ENCODE data around the gene ZRANB3.
"Not testable (repeated sequence)": the region's sequence is repeated elsewhere in the genome, so short reads cannot be mapped to it uniquely, and the experiment has no call there.

ZRANB3 gene

GRCh38 chr2:135530313-135531230, at the start of gene ZRANB3:
ZRANB3 (minus strand) TSS chr2:135531218.
- DNase-seq (ENCODE audit: low read depth in 1 of 2, low spot score in 1 of 2) = peak; percentile 78 to 94

GRCh38 chr2:135573620-135574019, 42.6 kb upstream of the ZRANB3 start:
- no peak for DNase-seq (ENCODE audit: low read depth in 1 of 2, low spot score in 1 of 2)

GRCh38 chr2:135570884-135571283, 39.9 kb upstream of the ZRANB3 start:
- DNase-seq (ENCODE audit: low read depth in 1 of 2, low spot score in 1 of 2) = no peak

DNA sequence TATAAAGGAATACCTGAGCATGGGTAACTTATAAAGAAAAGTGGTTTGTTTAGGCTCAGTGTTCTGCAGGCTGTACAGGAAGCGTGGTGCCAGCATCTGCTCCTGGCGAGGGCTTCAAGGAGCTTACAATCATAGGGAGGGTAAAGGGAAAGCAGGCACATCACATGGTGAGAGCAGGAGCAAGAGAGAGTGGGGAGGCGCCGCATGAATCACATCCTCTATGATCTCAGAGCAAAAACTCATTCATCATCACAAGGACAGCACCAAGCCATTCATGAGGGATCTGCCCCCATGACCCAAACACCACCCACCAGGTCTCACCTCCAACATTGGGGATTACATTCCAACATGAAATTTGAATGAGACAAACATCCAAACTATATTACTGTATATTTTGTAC, 32.8 kb upstream of the ZRANB3 start:
- no peak for DNase-seq (ENCODE audit: low read depth in 1 of 2, low spot score in 1 of 2)

DNA sequence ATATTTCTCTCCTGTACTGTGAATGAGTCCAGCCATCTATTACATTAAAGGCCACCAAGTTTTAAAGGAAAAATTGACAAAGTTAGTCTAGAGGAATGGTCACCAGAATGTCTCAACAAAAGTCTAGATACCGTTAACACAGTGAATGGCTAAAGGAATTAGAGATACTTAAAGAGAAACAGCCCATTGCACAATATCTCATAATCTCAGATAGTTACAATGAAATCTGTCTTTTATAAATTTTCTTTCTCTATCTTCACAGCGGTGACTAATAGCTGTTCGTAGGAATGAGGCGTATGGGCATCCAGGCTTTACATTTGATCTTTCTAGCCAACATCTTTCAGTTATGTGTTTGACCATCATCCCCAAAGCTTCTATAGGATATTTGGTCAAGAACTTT, 30.9 kb upstream of the ZRANB3 start:
- no peak for DNase-seq (ENCODE audit: low read depth in 1 of 2, low spot score in 1 of 2)

GRCh38 chr2:135557530-135557929, 26.5 kb upstream of the ZRANB3 start:
- no peak for DNase-seq (ENCODE audit: low read depth in 1 of 2, low spot score in 1 of 2)

- no peak for DNase-seq (ENCODE audit: low read depth in 1 of 2, low spot score in 1 of 2)
These were observed 24.3 kb upstream of the ZRANB3 start for GRCh38 chr2:135555311-135555710.

DNA sequence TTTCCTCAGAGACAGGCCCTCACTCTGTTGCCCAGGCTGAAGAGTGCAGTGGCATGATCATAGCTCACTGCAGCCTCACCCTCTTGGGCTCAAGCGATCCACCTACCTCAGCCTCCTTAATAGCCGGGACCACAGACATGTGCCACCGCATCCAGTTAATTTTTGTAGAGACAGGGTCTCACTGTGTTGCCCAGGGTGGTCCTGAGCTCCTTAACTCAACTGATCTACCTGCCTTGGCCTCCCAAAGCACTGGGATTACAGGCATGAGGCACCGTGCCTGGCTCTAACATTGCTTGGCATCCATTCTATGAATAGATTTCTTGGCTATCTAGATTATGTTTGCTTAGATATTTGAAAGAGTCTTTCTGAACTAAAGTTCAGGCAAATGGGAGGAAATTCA, 21.9 kb upstream of the ZRANB3 start:
- DNase-seq (ENCODE audit: low read depth in 1 of 2, low spot score in 1 of 2) = no peak

DNA sequence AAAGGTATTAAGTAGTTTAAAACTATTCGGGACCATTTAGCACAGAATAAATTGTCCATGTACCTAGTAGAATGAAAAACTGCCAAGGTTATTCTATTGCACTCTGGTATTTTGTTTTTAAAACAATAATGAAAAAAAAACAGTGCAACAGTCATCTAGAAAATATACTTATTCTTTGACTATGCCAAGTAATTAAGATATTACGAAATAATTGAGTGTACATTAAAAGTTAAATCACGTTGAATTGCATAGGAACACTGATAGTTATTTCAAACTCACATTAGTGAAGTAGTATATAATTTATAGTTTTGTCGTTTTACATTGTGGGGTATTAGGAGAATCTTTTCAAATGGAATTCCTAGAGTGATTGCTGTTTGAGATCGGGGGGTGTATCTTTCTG, 20.3 kb upstream of the ZRANB3 start:
- DNase-seq (ENCODE audit: low read depth in 1 of 2, low spot score in 1 of 2) = no peak

DNA sequence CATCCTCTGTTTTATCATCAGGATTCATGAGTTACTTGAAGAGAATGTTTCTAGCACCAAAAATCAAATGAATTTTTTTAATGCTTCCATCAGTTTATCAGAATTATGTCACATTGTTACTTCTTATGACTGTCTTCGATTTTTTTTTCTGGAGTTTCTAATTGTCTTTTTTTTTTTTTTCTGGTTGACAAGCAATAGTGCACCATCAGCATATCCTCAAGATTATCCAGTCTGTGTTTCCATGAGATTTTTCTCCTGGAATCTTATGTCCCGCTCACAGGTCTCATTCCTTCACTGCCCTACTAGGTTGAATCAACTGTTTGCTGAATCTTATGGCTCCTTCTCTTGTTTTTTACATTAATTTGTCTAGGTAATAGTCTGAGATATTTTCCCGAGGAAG, 16.3 kb upstream of the ZRANB3 start:
- no peak for DNase-seq (ENCODE audit: low read depth in 1 of 2, low spot score in 1 of 2)

DNA sequence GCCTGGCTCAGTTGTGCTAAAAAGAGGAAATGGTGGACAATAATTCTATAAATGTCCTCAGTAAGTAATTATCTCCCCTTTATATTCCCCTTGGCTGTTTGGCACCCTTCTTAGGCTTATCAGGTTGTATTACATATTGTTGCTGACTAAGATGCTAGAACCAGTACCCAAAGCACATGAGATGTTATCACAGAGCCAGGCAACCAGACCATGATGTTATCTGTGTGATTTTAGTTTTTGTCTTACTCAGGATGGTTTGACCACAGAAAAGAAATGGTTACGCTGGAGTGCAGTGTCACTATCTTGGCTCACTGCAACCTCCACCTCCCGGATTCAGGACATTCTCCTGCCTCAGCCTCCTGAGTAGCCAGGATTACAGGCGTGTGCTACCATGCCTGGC, 15.4 kb upstream of the ZRANB3 start:
- no peak for DNase-seq (ENCODE audit: low read depth in 1 of 2, low spot score in 1 of 2)

DNA sequence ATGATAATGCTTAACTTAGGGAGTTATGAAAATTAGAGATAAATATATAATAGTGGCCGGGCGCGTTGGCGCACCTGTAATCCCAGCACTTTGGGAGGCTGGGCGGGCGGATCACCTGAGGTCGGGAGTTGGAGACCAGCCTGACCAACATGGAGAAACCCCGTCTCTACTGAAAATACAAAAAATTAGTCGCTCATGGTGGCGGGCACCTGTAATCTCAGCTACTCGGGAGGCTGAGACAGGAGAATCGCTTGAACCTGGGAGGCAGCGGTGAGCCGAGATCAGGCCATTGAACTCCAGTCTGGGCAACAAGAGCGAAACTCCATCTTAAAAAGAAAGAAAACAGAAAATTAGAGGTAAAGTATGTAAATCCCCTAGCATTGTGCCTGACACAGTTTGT, 2.5 kb upstream of the ZRANB3 start:
- not testable (repeated sequence) for DNase-seq (ENCODE audit: low read depth in 1 of 2, low spot score in 1 of 2)

DNA sequence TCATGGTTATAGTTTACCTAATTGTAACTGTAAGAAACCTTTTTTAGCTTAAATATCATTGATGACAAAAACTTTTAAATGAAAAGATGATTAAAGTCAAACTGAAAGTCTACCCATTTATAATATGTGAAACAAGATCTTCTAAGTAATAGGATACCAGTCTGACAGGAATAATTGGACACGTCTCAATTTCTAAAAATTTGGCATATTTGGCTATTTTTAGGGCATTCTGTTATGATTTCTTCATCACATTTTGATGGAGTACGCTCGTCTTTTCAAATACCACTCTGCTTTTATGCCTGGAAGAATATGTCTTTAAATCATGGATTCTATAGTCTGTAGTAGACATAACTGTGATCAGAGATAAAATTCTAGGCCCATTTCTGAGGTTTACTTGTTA, 1.6 kb upstream of the ZRANB3 start:
- DNase-seq (ENCODE audit: low read depth in 1 of 2, low spot score in 1 of 2) = no peak

GRCh38 chr2:135531231-135532197, 496 bp upstream of the ZRANB3 start, which contains the start of gene R3HDM1:
R3HDM1 (plus strand) TSS chr2:135531484; CDS start chr2:135604846, 73,362 bp downstream.
- peak; percentile 77 to 96 for DNase-seq (ENCODE audit: low read depth in 1 of 2, low spot score in 1 of 2)

DNA sequence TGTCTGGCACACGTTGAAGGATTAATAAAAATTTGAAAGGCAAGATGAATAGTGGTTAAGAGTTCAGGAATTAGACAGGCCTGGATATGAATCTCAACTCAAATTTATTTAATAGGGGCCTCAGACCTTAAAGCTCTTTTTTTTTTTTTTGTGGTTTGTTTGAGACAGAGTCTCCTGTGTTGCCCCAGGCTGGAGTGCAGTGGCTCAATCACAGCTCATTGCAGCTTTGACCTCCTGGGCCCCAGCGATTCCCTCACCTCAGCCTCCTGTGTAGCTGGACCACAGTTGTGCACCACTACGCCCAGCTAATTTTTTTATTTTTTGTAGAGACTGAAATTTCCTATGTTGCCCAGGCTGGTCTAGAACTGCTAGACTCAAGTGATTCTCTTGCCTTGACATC, 3.0 kb downstream of the ZRANB3 start:
- DNase-seq (ENCODE audit: low read depth in 1 of 2, low spot score in 1 of 2) = no peak

DNA sequence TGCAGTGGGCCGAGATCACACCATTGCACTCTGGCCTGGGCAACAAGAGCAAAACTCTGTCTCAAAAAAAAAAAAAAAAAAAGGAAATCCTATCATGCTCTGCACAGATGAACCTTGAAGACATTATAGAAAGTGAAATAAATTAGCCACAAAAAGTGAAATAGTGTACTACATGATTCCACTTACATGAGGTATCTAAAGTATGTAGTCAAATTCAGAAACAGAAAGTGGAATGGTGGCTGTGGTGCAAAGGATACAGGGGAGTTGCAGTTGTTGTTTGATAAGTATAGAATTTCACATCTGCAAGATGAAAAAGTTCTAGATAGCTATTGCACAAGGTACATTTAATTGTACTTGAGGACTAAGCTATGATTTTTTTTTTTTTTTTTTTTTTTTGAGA, 5.2 kb downstream of the ZRANB3 start:
- DNase-seq (ENCODE audit: low read depth in 1 of 2, low spot score in 1 of 2) = no peak

- DNase-seq (ENCODE audit: low read depth in 1 of 2, low spot score in 1 of 2) = no peak
These were observed 18.9 kb downstream of the ZRANB3 start for GRCh38 chr2:135512099-135512498.

- no peak for DNase-seq (ENCODE audit: low read depth in 1 of 2, low spot score in 1 of 2)
These were observed 20.4 kb downstream of the ZRANB3 start for GRCh38 chr2:135510577-135510976.

DNA sequence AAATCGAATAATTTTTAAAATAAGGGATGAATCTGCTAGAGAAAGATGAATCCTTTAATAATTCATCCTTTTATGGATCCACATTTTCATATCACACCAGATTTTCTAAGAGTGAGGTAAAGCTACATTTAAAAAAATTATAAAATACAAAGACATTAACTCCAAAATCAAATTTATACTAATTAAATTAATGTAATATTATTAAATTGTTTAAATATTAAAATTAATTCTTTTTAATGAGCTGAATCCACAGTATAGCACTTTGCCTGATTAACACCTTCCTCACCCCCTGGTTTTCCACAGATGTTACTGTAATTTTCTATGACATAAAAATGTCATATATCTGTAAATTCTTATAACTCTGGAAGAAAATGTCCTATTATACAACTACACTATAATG, 26.2 kb downstream of the ZRANB3 start:
- no peak for DNase-seq (ENCODE audit: low read depth in 1 of 2, low spot score in 1 of 2)

DNA sequence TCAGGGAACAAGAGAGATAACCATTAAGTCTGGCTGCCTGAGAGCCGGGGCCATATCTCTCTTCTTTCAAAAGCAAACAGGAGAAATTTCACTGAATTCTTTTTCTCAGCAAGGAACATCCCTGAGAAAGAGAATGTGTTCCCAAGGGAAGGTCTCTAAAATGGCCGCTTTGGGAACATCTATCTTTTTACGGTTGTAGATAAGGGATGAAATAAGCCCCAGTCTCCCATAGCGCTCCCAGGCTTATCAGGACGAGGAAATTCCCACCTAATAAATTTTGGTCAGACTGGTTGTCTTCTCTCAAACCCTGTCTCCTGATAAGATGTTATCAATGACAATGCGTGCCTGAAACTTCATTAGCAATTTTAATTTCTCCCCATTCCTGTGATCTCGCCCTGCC, 32.4 kb downstream of the ZRANB3 start:
- DNase-seq (ENCODE audit: low read depth in 1 of 2, low spot score in 1 of 2) = not testable (repeated sequence)

GRCh38 chr2:135494917-135495316, 36.1 kb downstream of the ZRANB3 start:
- no peak for DNase-seq (ENCODE audit: low read depth in 1 of 2, low spot score in 1 of 2)

DNA sequence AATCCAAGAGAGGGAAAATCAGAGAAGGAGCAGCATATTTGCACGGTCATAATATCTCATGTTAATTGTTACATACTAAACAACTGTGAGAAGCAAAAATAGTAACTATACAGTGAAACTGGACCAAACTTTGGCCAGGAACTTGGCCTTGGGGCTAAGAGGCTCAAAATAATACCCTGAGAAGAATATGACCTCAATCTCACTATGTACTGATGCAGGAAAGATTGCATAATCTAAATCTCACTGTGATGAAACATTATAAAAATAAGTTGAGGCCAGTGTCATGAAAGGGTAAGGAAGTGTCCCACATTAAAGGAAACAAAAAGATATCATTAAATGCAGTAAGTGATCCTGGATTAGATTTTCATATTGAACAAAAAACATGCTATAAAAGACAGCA, 36.5 kb downstream of the ZRANB3 start:
- DNase-seq (ENCODE audit: low read depth in 1 of 2, low spot score in 1 of 2) = no peak

All from activated CD4-positive, alpha-beta T cell treated with anti-CD3 and anti-CD28 coated beads, Interleukin-2, amount 50 U/mL, for 24 hours (primary cell).